GM19025 (cell line): ENCODE results near the gene DNAJB2.
A peak's percentile ranks its signal among the peaks of the same experiment; 100 is the strongest.

Source experiments
- ATAC-seq: cut with Tn5 transposase; IDR thresholded peaks from one replicate; pipeline ENCODE4 v1.9.1; 2021; ENCODE audit warnings: mild to moderate bottlenecking, low read depth, moderate library complexity; ENCODE audit not compliant: unreplicated experiment

The DNAJB2 gene

DNA sequence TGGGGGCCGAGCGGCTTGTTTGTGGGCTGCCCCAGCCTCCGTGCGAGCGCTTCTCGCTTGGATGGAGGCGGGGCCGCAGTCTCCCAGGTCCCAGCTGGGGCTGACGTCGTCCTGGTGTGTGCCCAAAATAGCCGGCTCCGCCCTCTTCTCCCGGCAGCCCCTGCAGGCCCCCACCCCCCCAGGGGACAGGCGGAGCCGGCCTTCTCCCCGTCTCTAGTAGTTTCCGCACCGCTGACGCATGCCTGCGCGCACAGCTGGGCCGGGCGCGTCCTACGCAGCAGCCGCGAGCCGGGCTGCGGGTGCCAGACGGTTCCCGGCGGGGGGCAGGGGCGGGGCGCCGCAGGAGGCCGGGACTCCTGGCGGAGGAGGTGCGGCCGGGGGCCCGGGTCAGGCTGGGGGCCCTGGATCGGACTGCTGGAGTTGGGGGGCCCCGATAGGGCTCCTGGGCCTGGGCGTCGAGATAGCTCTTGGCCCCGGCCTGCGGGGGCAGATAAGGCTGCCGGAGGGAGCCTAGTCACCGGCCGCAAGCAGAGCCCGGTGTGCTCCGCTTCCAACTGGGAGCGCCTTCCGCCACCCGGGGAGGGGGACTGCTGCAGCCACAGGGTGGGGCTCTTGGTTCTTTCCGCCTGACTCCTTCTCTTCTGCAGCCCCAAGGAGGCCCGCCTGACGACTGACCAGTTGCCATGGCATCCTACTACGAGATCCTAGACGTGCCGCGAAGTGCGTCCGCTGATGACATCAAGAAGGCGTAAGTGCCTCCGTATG is at the start of gene DNAJB2:
DNAJB2 (plus strand) TSS at position 216 of the 765 bp plus-strand sequence; CDS start at position 684, 468 bp downstream.
- peak; percentile 86 for ATAC-seq

DNA sequence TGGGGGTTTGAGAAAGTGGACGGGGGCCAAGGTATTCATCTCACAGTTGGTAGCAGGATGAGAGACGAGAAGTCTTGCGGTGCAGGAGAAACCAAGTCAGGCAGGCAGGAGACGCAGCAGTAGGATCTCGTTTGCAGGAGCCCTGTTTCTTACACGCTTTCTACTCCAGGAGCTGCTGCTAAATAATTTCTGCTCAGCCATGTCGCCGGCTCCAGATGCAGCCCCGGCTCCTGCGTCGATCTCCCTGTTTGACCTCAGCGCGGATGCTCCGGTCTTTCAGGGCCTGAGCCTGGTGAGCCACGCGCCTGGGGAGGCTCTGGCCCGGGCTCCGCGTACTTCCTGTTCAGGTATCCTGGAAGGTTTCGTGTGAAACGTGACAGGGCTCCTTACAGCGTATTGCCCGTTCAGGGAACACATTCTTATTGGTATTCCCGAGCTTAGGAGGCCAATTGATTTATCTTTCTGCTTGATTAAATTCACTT is 49.1 kb upstream of the DNAJB2 start:
- ATAC-seq = no peak

GRCh38 chr2:219234331-219234730 is 44.8 kb upstream of the DNAJB2 start:
- no peak for ATAC-seq

DNA sequence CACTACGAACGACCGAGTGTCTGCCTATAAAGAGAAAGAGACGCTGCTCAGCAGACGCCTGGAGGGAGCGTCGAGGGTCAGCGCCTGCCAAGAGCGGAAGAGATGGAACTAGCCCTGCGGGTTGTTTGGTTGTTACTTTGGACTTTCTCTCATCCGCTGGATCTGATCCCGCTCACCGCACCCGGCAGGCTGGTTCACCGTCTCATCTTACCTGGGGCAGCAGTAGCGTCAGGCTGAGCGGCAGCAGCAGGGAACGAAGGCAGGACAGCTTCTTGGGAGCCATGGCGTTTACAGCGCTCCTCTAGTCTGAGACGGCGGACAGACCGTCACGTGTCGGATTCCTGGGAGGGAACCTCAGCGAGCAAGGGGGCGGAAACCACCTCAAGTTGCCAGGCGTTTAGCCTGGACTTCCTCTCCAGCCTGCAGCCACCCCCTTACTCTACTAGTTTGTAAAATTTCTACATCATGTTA is 35.8 kb upstream of the DNAJB2 start:
- no peak for ATAC-seq

- ATAC-seq = no peak
Measured at GRCh38 chr2:219244789-219245147, 34.4 kb upstream of the DNAJB2 start.

- ATAC-seq = peak; percentile 57
Measured at GRCh38 chr2:219245148-219245898, 33.8 kb upstream of the DNAJB2 start, which contains the start of the genes GLB1L and STK16. TSS of gene GLB1L (minus strand) at chr2:219245444. CDS start at chr2:219243573, 1,871 bp downstream. TSS of gene STK16 (plus strand) at chr2:219245479. CDS start at chr2:219246000, 521 bp downstream.

DNA sequence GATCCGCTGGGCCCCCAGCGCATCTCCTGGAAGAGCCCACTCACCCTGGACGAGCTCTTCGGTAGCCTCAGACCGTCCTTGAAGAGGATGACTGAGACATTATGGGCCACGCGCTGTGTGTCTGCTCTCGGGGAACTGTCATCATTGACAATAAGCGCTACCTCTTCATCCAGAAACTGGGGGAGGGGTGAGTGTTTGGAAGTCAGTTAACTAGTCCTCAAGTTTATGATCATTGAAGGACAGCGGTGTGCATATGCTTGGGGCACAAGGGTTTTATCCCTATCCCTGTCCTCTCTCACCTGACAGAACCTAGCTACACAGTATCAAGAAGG is 33.3 kb upstream of the DNAJB2 start:
- ATAC-seq = no peak

DNA sequence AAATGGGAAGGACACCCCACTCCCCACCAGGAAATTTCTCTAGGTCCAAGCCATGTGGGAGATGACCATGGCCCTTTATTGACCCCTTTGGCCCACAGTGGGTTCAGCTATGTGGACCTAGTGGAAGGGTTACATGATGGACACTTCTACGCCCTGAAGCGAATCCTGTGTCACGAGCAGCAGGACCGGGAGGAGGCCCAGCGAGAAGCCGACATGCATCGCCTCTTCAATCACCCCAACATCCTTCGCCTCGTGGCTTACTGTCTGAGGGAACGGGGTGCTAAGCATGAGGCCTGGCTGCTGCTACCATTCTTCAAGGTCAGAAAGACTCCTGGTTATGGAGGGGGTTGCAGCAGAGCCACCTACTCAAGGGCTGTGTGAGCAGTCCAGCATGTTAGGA is 32.6 kb upstream of the DNAJB2 start:
- no peak for ATAC-seq

- no peak for ATAC-seq
Measured at GRCh38 chr2:219247678-219248642, 31.2 kb upstream of the DNAJB2 start.

DNA sequence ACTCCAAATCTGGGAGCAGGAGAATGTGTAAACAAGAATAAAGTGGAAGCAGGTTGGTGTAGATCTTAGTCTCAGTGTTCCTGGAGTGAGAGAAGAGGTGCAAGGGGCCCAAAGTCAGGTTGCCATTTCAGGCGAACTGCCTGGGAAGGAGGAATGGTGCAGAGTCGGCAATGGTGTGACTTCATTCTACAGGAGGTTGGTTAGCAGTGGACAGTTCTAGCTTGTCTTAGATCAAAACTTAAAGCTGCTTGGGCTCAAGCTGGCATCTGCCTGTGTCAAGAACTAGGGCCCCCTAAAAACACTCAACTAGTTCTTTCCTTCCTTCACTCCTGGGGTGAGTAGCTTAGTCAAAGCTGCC is 30.3 kb upstream of the DNAJB2 start:
- no peak for ATAC-seq

GRCh38 chr2:219249203-219249980 is 29.8 kb upstream of the DNAJB2 start:
- ATAC-seq = peak; percentile 35

- no peak for ATAC-seq
Measured at GRCh38 chr2:219250049-219250781, 29.0 kb upstream of the DNAJB2 start.

DNA sequence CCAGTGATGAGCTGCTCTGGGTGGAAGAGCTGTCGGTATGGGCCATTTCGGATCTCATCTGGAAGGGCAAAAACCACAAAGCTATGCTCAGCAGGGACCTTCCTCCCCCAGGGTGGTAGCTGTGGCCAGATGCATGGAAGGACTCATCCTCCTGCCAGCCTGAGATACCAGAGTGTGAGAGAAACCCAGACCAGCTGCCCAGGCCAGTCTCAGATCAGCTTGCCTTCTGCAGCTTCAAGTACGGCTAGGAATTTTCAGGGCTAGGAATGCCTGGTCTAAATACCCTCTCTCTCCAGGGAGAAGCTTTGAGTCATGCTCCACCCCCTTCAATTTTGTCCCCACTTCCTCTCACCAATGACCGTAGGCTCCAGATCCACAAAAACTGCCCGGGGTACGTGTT is 27.5 kb upstream of the DNAJB2 start:
- ATAC-seq = no peak

GRCh38 chr2:219252084-219252483 is 27.1 kb upstream of the DNAJB2 start:
- no peak for ATAC-seq

DNA sequence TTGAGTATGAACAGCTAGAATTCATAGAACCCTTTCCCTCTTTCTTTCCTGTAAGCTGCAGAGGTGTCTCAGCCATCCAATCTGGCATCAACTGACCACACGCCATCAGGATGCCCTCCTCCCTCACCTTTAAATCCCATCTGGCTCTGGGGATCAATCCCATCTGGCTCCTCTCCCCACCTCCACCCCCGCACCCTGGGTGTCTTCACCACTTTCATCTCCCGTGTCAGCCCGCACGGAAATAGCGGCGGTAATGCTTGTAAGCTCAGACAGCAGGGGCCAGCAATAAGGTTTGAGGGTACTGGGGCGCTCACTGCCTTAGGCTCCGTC is 26.6 kb upstream of the DNAJB2 start:
- no peak for ATAC-seq

DNA sequence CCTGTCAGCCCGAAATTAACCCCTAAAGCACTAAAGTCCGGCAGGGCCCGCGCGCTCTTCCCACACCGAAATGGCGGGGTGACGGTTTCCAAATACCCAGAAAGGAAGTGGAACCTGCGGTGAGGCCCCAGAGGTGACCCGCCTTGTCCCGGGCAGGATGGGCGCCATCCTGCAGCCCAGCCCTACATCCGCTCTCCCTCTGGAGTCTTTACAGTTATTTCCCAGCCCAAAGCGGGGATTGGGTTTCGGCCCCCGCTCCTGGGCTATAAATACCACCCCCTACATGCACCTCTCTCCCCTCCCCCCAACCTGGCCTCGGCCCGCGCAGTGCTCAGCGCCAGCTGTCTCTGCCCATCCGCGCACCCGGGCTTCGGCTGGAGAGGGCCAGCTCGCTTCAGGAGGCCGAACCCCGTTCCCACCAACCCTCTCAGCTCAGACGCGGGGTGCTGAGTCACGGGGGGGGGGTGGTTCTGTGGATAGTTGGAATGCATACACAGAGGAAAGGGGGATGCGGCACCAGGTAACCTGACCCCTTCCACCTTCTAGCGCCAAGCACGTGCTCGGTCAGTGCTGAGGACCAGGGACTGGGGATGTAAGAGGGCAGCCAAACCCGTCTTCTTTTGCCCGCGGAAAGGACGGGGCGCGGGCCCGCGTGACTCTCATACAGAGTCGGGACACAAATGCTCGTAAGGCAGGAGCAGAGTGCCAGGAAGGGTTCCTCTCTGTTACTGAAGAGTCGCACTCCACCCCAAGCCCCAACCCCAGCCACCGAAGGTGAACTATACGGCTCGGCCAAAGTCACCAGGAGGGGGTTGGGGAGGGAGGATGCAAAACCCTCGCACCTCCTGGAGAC is 26.0 kb upstream of the DNAJB2 start, which contains the start of gene TUBA4B:
TUBA4B (plus strand) TSS at position 344 of the 853 bp plus-strand sequence; CDS start at position 509, 165 bp downstream.
- no peak for ATAC-seq

DNA sequence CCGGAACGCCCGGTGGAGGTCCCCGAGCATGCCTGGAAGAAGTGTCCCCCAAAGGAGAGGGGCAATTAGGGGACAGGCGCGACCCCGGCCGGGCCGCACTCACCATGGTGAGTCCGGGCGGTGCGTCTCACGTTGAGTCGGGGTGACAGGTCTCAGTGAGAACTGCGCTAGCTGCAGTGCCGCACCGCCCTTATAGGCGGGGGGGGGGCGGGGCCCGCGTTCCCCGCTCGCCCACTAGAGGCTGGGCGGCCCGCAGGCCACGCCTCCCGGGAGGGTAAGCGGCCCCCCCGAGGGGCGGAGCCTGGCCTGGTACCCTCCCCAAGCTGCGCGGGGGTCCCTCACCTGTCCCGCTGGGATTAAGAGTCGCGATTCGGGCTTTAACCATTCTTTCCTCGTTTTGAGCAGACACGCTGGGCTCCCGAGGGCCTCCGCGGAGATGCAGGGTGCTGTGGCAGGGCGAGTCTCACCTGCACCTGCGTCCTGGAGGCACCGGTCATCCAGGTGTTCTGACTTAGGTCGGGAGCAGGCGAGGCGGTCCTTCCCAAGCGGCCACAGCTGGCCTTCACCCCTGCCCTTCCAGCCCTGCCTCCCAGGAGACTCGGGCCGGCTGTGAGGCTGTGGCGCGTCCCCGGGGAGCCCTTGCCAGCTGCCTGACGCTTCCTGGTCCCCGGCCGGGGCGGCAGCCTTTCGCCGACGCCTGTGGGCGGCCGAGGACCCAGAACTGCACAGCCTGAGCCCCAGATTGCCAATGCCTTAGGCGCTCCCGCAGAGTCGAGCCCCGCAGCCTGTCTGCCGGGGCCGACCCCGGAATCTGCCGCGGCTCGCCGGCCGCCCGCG is 25.2 kb upstream of the DNAJB2 start, which contains the start of gene TUBA4A:
TUBA4A (minus strand) TSS at position 166 of the 837 bp plus-strand sequence; CDS start at position 106, 60 bp downstream.
- ATAC-seq = peak; percentile 46
